Measurements from ENCODE around the gene CASS4. TPM values are rescaled to one million over a fixed set of nuclear protein-coding genes. Genes with fewer than 3 reads are reported as not detected.

The CASS4 gene
- total RNA-seq, 1 donor from 2014 or later = not detected

DNA sequence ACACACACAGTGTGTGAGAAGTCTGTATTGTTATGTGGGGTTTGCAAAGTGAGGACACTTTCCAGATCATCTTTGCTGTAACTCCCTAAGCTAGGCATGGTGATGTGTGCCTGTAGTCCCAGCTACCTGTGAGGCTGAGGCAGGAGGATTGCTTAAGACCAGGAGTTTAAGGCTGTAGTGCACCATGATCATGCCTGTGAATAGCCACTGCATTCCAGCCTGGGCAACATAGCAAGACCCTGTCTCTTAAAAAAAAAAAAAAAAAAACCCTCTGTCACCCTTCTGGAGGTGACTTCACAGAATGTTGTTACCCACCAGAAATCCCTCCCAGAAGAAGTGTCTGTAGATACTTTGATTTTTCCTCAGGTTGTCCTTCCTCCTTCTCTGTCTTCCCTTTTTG, 14.9 kb downstream of the CASS4 start:
- FAIRE-seq = no peak
- no peaks in the 10 kb centered on the region for H3K27me3 ChIP-seq (ENCODE audit: control insufficient read depth, insufficient read depth, low read length)
- H3K36me3 ChIP-seq (ENCODE audit: control insufficient read depth, insufficient read depth, low read length) = no peaks in the 10 kb centered on the region
- no peak overlapping the region for H3K4me3 ChIP-seq (ENCODE audit: low read depth, low read length)
- DNase-seq (ENCODE audit: low read depth) = no peak
- TF ChIP-seq, protein P1, sequence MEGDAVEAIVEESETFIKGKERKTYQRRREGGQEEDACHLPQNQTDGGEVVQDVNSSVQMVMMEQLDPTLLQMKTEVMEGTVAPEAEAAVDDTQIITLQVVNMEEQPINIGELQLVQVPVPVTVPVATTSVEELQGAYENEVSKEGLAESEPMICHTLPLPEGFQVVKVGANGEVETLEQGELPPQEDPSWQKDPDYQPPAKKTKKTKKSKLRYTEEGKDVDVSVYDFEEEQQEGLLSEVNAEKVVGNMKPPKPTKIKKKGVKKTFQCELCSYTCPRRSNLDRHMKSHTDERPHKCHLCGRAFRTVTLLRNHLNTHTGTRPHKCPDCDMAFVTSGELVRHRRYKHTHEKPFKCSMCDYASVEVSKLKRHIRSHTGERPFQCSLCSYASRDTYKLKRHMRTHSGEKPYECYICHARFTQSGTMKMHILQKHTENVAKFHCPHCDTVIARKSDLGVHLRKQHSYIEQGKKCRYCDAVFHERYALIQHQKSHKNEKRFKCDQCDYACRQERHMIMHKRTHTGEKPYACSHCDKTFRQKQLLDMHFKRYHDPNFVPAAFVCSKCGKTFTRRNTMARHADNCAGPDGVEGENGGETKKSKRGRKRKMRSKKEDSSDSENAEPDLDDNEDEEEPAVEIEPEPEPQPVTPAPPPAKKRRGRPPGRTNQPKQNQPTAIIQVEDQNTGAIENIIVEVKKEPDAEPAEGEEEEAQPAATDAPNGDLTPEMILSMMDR (IDR thresholded peaks at IDR 0.05; ENCODE audit: insufficient read depth, low read length, severe bottlenecking) = no peak

DNA sequence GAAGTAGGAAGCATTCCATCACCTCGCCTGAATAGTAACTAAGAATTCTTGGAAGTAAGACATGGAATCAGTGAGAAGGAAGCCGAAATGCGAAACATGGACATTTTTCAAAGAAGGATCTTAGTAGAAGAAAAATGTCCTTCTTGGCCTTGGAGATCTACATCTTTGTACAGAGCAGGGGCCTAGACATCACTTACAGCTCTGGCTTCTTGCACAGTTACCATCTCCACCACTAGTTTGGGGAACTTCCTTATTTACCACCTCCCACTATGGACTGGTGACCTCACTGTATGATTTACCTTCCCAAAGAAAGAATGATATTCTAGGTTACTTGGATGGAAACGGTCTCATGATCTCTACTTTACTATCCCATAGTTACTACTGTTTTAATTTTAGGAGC, 15.7 kb downstream of the CASS4 start:
- H3K27me3 ChIP-seq (ENCODE audit: control insufficient read depth, insufficient read depth, low read length) = no peaks in the 10 kb centered on the region
- H3K4me3 ChIP-seq (ENCODE audit: low read depth, low read length) = no peak overlapping the region
- FAIRE-seq (no peak), DNase-seq (ENCODE audit: low read depth) (no peak)
- no peaks in the 10 kb centered on the region for H3K36me3 ChIP-seq (ENCODE audit: control insufficient read depth, insufficient read depth, low read length)
- TF ChIP-seq, protein P1 (IDR thresholded peaks at IDR 0.05; ENCODE audit: insufficient read depth, low read length, severe bottlenecking) = no peak

DNA sequence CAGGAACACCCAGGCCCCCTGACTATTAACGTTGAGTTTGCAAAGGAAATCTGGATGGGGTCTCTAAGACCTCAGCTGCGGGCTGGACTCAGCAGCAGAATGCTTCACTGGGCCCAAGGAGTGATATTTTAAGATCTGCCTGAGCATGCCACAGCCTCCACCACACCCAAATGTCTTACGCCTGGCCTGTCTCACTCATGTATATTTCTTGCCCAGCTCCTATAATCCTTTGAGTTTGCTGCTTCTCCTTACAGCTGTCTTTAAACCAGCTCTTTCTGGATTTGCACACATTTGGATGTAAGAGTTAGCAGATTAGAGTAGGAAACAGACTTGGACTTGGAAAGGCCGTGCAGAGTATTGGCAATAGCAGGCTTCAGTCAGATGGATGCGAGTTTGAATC, 16.4 kb downstream of the CASS4 start:
- Histone ChIP-seq H3K4me3 (ENCODE audit: low read depth, low read length) (no peak overlapping the region), H3K36me3 (ENCODE audit: control insufficient read depth, insufficient read depth, low read length) (no peaks in the 10 kb centered on the region), H3K27me3 (ENCODE audit: control insufficient read depth, insufficient read depth, low read length) (no peaks in the 10 kb centered on the region)
- no peak for DNase-seq (ENCODE audit: low read depth)
- TF ChIP-seq, protein P1 (IDR thresholded peaks at IDR 0.05; ENCODE audit: insufficient read depth, low read length, severe bottlenecking) = no peak
- FAIRE-seq = no peak

DNA sequence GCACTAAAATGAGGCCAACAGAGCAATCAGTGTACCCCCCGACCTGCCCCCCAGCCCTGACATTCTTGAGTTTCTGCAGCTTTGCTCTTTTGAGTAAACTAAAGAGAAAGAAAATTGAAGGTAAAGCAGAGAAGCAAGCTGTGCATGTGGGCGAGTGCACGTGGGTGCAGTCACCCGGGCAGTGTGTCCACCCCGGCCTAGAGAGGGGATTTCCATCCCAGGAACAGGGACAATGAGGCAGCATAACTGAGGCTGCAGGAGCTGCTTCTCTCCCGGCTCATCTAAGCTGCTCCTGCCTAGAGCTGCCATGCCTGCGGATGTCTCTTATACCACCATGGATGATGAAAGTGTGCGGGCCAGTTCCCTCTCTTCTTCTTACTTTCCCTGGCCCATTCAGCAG, 16.8 kb downstream of the CASS4 start:
- H3K27me3 ChIP-seq (ENCODE audit: control insufficient read depth, insufficient read depth, low read length) = no peaks in the 10 kb centered on the region
- FAIRE-seq = no peak
- no peak overlapping the region for H3K4me3 ChIP-seq (ENCODE audit: low read depth, low read length)
- TF ChIP-seq, protein P1 (IDR thresholded peaks at IDR 0.05; ENCODE audit: insufficient read depth, low read length, severe bottlenecking) = no peak
- no peaks in the 10 kb centered on the region for H3K36me3 ChIP-seq (ENCODE audit: control insufficient read depth, insufficient read depth, low read length)
- no peak for DNase-seq (ENCODE audit: low read depth)

DNA sequence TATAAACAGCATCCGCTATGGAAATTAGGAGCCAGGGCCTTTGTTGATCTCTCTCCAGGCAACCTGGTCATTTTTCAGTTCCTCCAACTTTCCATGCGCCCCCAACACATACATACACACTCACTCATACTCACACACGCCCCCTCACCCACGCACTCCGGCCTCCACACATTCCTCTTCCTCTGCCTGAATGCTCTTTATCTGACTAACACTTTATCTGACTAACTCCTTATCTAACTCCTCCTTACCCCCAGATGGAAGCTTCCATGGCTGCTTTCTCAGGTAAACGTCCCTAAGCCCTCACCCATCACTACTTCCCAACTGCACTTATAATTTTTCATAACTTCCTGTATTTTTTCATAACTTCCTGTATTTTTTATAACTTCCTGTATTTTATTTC, 17.4 kb downstream of the CASS4 start:
- TF ChIP-seq, protein P1 (IDR thresholded peaks at IDR 0.05; ENCODE audit: insufficient read depth, low read length, severe bottlenecking) = no peak
- FAIRE-seq (no peak), DNase-seq (ENCODE audit: low read depth) (peak; percentile 44)
- Histone ChIP-seq H3K27me3 (ENCODE audit: control insufficient read depth, insufficient read depth, low read length) (no peaks in the 10 kb centered on the region), H3K4me3 (ENCODE audit: low read depth, low read length) (no peak overlapping the region), H3K36me3 (ENCODE audit: control insufficient read depth, insufficient read depth, low read length) (no peaks in the 10 kb centered on the region)

DNA sequence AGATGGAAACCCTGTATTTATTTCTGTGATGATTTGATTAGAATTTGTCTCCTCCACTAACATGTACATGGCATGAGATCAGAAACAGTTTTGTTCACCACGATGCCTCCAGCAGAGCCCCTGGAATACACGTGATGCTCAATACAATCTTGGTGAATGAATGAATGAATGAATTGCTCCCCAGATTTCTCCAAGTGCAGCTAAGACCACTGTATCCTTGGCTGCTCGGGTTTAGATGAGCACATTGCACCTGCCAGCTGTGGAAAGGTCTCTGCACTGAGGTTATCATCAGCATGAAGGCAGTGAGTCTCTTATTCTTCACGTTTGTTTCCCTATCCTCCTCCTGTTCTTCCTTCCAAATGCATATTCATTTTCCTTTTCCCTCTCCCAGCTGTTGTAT, 17.9 kb downstream of the CASS4 start:
- H3K27me3 ChIP-seq (ENCODE audit: control insufficient read depth, insufficient read depth, low read length) = no peaks in the 10 kb centered on the region
- H3K4me3 ChIP-seq (ENCODE audit: low read depth, low read length) = no peak overlapping the region
- FAIRE-seq (no peak), DNase-seq (ENCODE audit: low read depth) (no peak)
- no peaks in the 10 kb centered on the region for H3K36me3 ChIP-seq (ENCODE audit: control insufficient read depth, insufficient read depth, low read length)
- TF ChIP-seq, protein P1 (IDR thresholded peaks at IDR 0.05; ENCODE audit: insufficient read depth, low read length, severe bottlenecking) = no peak
